ENCODE data around the gene TRDMT1. TPM values are rescaled to one million over a fixed set of nuclear protein-coding genes. Genes with fewer than 3 reads are reported as not detected.

TRDMT1 gene
- total RNA-seq, 4 donors from 2014 or later = 3.7 to 9.7 (median 7.9) TPM

DNA sequence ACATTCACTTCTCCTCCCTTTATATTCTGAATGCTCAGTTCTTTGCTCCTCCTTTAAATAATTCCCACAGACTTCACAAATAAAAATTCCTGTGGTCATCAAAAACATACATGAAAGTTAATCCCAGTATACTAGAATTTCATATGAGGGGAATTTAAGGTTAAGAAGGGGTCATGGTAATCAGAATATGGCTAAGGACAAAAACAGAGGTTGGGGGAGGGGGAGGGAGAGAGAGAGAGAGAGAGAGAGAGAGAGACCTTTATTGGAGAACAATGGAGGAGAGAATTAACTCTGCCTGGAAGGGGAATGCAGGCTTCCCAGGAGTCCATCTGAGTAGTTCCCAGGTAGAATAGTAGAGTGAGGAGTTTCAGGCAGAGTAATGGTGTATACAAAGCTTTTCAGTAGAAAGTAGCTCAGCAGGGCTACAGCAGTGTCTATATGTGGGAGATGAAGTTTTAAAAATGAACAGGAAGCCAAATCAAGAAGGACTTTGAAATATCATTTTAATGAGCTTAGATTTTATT lies 66.7 kb downstream of the TRDMT1 start:
- H3K4me1 ChIP-seq = peaks cover 0 to 8% (median 0%) of the 10 kb centered on the region in 4 donors
- no peak overlapping the region for H3K27ac ChIP-seq
- H3K27me3 ChIP-seq = no peaks in the 10 kb centered on the region
- H3K4me3 ChIP-seq = no peak overlapping the region
- in situ Hi-C loops (cut with MboI; ENCODE audit: low pct_ligation_motif_present in 1 of 4, low pct_unique_long_range_greater_than_20kb in 1 of 4, low sequenced_read_pairs in 3 of 4) = no loop called here
- no peak for DNase-seq
- H3K9me3 ChIP-seq = no peaks in the 10 kb centered on the region
- intact Hi-C loops (cut with DNase I; ENCODE audit: low total_unique reads) = no loop called here
- TF ChIP-seq, protein P1, sequence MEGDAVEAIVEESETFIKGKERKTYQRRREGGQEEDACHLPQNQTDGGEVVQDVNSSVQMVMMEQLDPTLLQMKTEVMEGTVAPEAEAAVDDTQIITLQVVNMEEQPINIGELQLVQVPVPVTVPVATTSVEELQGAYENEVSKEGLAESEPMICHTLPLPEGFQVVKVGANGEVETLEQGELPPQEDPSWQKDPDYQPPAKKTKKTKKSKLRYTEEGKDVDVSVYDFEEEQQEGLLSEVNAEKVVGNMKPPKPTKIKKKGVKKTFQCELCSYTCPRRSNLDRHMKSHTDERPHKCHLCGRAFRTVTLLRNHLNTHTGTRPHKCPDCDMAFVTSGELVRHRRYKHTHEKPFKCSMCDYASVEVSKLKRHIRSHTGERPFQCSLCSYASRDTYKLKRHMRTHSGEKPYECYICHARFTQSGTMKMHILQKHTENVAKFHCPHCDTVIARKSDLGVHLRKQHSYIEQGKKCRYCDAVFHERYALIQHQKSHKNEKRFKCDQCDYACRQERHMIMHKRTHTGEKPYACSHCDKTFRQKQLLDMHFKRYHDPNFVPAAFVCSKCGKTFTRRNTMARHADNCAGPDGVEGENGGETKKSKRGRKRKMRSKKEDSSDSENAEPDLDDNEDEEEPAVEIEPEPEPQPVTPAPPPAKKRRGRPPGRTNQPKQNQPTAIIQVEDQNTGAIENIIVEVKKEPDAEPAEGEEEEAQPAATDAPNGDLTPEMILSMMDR (IDR thresholded peaks at IDR 0.05) = no peak
- TF ChIP-seq EP300 (IDR thresholded peaks at IDR 0.05; ENCODE audit: low read depth) (no peak), POLR2A (IDR thresholded peaks at IDR 0.05) (no peak), POLR2AphosphoS5 (IDR thresholded peaks at IDR 0.05) (no peak)
- no peaks in the 10 kb centered on the region for H3K36me3 ChIP-seq

DNA sequence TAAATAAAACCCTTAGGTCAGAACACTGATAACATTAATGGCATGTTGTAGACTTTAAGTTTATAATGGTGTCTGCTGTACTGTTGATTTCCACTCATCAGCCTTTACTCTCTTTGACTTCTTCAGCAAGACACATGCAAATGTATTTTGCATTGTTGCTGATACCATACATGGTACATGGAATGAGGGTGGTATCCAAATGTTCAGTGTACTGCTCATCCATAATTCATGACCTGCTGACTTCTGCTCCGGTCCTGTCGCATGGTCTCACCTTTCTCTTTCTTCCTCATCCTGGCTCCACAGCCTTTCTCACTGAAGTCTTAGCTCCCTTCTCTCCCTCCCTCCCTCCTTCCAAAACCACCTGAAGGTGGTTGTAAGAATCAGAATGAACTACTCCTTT lies 67.2 kb downstream of the TRDMT1 start:
- in situ Hi-C loops (cut with MboI; ENCODE audit: low pct_ligation_motif_present in 1 of 4, low pct_unique_long_range_greater_than_20kb in 1 of 4, low sequenced_read_pairs in 3 of 4) = no loop called here
- no peaks in the 10 kb centered on the region for H3K9me3 ChIP-seq
- TF ChIP-seq, protein P1 (IDR thresholded peaks at IDR 0.05) = no peak
- DNase-seq = no peak
- peaks cover 0 to 8% (median 0%) of the 10 kb centered on the region in 4 donors for H3K4me1 ChIP-seq
- intact Hi-C loops (cut with DNase I; ENCODE audit: low total_unique reads) = no loop called here
- WGBS, 2 donors (ENCODE audit: low coverage in 1 of 2) = 94 to 96% methylated on average over 2 of the region's 2 CpGs
- no peaks in the 10 kb centered on the region for H3K27me3 ChIP-seq
- no peak overlapping the region for H3K4me3 ChIP-seq
- no peaks in the 10 kb centered on the region for H3K36me3 ChIP-seq
- H3K27ac ChIP-seq = no peak overlapping the region

DNA sequence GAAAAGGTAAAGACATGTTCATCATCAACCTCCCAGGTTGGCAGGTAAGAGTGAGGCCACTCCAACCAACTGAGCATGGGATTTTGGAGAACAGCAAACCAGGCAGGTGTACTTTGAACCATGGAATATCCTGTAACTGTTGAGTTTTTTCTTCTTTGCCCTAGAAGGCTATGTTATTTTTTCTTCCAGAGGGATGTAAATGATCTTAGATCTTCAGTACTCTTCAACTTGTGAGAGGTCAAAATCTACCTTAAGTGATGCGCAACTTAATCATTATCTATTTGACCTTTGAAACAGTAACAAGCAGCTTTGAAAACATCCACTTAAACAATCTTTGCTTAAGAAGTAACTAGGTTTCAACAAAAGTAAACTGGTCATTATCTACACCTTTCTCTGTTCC lies 71.7 kb downstream of the TRDMT1 start, which contains the start of gene CUBN:
Gene CUBN, minus strand, starts transcription at position 71 of the 400 bp plus-strand sequence. Its CDS starts 46 bp downstream, at position 25.
- TF ChIP-seq POLR2A (IDR thresholded peaks at IDR 0.05) (no peak), POLR2AphosphoS5 (IDR thresholded peaks at IDR 0.05) (no peak), EP300 (IDR thresholded peaks at IDR 0.05; ENCODE audit: low read depth) (no peak)
- TF ChIP-seq, protein P1 (IDR thresholded peaks at IDR 0.05) = no peak
- Histone ChIP-seq H3K27ac (no peak within 1 kb of the TSS), H3K36me3 (no peaks in the 10 kb centered on the region), H3K9me3 (no peaks in the 10 kb centered on the region), H3K4me3 (no peak within 1 kb of the TSS), H3K27me3 (no peaks in the 10 kb centered on the region), H3K4me1 (no peaks in the 10 kb centered on the region)
- intact Hi-C loops (cut with DNase I; ENCODE audit: low total_unique reads) (no loop called here), in situ Hi-C loops (cut with MboI; ENCODE audit: low pct_ligation_motif_present in 1 of 4, low pct_unique_long_range_greater_than_20kb in 1 of 4, low sequenced_read_pairs in 3 of 4) (no loop called here)
- 88 to 100% methylated on average over 1 of the region's 1 CpG for WGBS, 2 donors (ENCODE audit: low coverage in 1 of 2)
- no peak for DNase-seq

DNA sequence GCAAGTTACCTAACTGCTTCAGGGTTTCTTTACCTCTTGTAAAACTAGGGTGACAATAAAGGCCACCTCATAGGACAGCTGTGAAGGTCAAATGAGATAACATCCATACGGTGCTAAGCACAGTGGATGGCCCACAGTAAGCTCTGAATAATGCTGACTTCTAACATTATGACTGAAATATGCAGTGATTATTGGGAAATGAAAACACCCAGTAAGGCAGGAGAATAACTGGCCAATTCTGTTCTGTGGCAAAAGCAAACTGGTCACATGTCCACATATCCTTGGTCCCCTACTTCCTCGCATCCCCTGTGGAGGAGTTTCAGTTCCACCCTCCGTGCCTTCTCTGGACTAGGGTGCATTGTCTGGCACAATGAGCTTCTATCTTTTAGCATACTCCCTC lies 73.2 kb downstream of the TRDMT1 start:
- Histone ChIP-seq H3K36me3 (no peaks in the 10 kb centered on the region), H3K27me3 (no peaks in the 10 kb centered on the region), H3K27ac (no peak overlapping the region), H3K4me1 (no peaks in the 10 kb centered on the region), H3K9me3 (no peaks in the 10 kb centered on the region), H3K4me3 (no peak overlapping the region)
- WGBS, 2 donors (ENCODE audit: low coverage in 1 of 2) = 67 to 88% methylated on average over 3 of the region's 3 CpGs
- in situ Hi-C loops (cut with MboI; ENCODE audit: low pct_ligation_motif_present in 1 of 4, low pct_unique_long_range_greater_than_20kb in 1 of 4, low sequenced_read_pairs in 3 of 4) = no loop called here
- TF ChIP-seq POLR2AphosphoS5 (IDR thresholded peaks at IDR 0.05) = no peak
- TF ChIP-seq, protein P1 (IDR thresholded peaks at IDR 0.05) = no peak
- TF ChIP-seq EP300 (IDR thresholded peaks at IDR 0.05; ENCODE audit: low read depth) = no peak
- TF ChIP-seq POLR2A (IDR thresholded peaks at IDR 0.05) = no peak
- intact Hi-C loops (cut with DNase I; ENCODE audit: low total_unique reads) = no loop called here
- DNase-seq = no peak

Measured in transverse colon (tissue), 4 donors.